ENCODE data around the gene KRT78. TPM values are rescaled to one million over a fixed set of nuclear protein-coding genes. Genes with fewer than 3 reads are reported as not detected.

Gene KRT78
- total RNA-seq, 1 donor from 2014 or later, result not detected

- peaks cover 2% of the 10 kb centered on the region for H3K27me3 Mint-ChIP-seq (ENCODE audit: unreplicated experiment)
- H3K4me1 Mint-ChIP-seq (ENCODE audit: unreplicated experiment), result no peaks in the 10 kb centered on the region
- no peaks in the 10 kb centered on the region for H3K36me3 Mint-ChIP-seq (ENCODE audit: low read depth, unreplicated experiment)
- TF ChIP-seq CTCF (IDR thresholded peaks at IDR 0.05; ENCODE audit: unreplicated experiment), result no peak
- H3K27ac Mint-ChIP-seq (ENCODE audit: unreplicated experiment), result no peak overlapping the region
- DNase-seq (ENCODE audit: low spot score), result no peak
- H3K9me3 Mint-ChIP-seq (ENCODE audit: unreplicated experiment), result no peaks in the 10 kb centered on the region
- H3K4me3 Mint-ChIP-seq (ENCODE audit: unreplicated experiment), result no peak overlapping the region
Observed at GRCh38 chr12:52828591-52829021, 20.2 kb downstream of the KRT78 start.

- H3K4me3 Mint-ChIP-seq (ENCODE audit: unreplicated experiment), result no peak overlapping the region
- no peaks in the 10 kb centered on the region for H3K36me3 Mint-ChIP-seq (ENCODE audit: low read depth, unreplicated experiment)
- peaks cover 2% of the 10 kb centered on the region for H3K27me3 Mint-ChIP-seq (ENCODE audit: unreplicated experiment)
- no peak for TF ChIP-seq CTCF (IDR thresholded peaks at IDR 0.05; ENCODE audit: unreplicated experiment)
- no peaks in the 10 kb centered on the region for H3K9me3 Mint-ChIP-seq (ENCODE audit: unreplicated experiment)
- no peak overlapping the region for H3K27ac Mint-ChIP-seq (ENCODE audit: unreplicated experiment)
- H3K4me1 Mint-ChIP-seq (ENCODE audit: unreplicated experiment), result no peaks in the 10 kb centered on the region
- no peak for DNase-seq (ENCODE audit: low spot score)
Observed at GRCh38 chr12:52828156-52828555, 20.6 kb downstream of the KRT78 start.

- DNase-seq (ENCODE audit: low spot score), result no peak
- H3K4me1 Mint-ChIP-seq (ENCODE audit: unreplicated experiment), result no peaks in the 10 kb centered on the region
- H3K27ac Mint-ChIP-seq (ENCODE audit: unreplicated experiment), result no peak overlapping the region
- no peak for TF ChIP-seq CTCF (IDR thresholded peaks at IDR 0.05; ENCODE audit: unreplicated experiment)
- H3K9me3 Mint-ChIP-seq (ENCODE audit: unreplicated experiment), result no peaks in the 10 kb centered on the region
- H3K36me3 Mint-ChIP-seq (ENCODE audit: low read depth, unreplicated experiment), result no peaks in the 10 kb centered on the region
- no peak overlapping the region for H3K4me3 Mint-ChIP-seq (ENCODE audit: unreplicated experiment)
- H3K27me3 Mint-ChIP-seq (ENCODE audit: unreplicated experiment), result peaks cover 2% of the 10 kb centered on the region
Observed at GRCh38 chr12:52827499-52828090, 21.2 kb downstream of the KRT78 start.

- H3K4me1 Mint-ChIP-seq (ENCODE audit: unreplicated experiment), result no peaks in the 10 kb centered on the region
- no peaks in the 10 kb centered on the region for H3K36me3 Mint-ChIP-seq (ENCODE audit: low read depth, unreplicated experiment)
- no peak for TF ChIP-seq CTCF (IDR thresholded peaks at IDR 0.05; ENCODE audit: unreplicated experiment)
- no peak overlapping the region for H3K4me3 Mint-ChIP-seq (ENCODE audit: unreplicated experiment)
- DNase-seq (ENCODE audit: low spot score), result no peak
- no peak overlapping the region for H3K27ac Mint-ChIP-seq (ENCODE audit: unreplicated experiment)
- H3K27me3 Mint-ChIP-seq (ENCODE audit: unreplicated experiment), result peaks cover 2% of the 10 kb centered on the region
- H3K9me3 Mint-ChIP-seq (ENCODE audit: unreplicated experiment), result no peaks in the 10 kb centered on the region
Observed at GRCh38 chr12:52826611-52827498, 21.9 kb downstream of the KRT78 start.

- Mint-ChIP-seq H3K4me1 (ENCODE audit: unreplicated experiment) (no peaks in the 10 kb centered on the region), H3K27ac (ENCODE audit: unreplicated experiment) (no peak overlapping the region), H3K27me3 (ENCODE audit: unreplicated experiment) (peaks cover 2% of the 10 kb centered on the region), H3K9me3 (ENCODE audit: unreplicated experiment) (no peaks in the 10 kb centered on the region), H3K36me3 (ENCODE audit: low read depth, unreplicated experiment) (no peaks in the 10 kb centered on the region), H3K4me3 (ENCODE audit: unreplicated experiment) (no peak overlapping the region)
- TF ChIP-seq CTCF (IDR thresholded peaks at IDR 0.05; ENCODE audit: unreplicated experiment), result no peak
- DNase-seq (ENCODE audit: low spot score), result no peak
Observed at GRCh38 chr12:52825961-52826360, 22.8 kb downstream of the KRT78 start.

Data from endothelial cell (in vitro differentiated cells).